Right lobe of liver (tissue), 6 donors: Measurements from ENCODE around the gene KLF15. TPM values are rescaled to one million over a fixed set of nuclear protein-coding genes. Genes with fewer than 3 reads are reported as not detected.
A peak's percentile ranks its signal among the peaks of the same experiment; 100 is the strongest.

Experiments used
- ATAC-seq, 4 donors: fragments of 200-7000 bp; cut with Tn5 transposase; one replicate each; pipeline ENCODE4 v1.9.1; 2020; ENCODE audit warnings: mild to moderate bottlenecking in 4 of 4, moderate library complexity in 4 of 4
- DNase-seq, 3 donors: peaks; one replicate each; pipeline ENCODE4 v3.0.0-alpha.2; 2020
- H3K27ac ChIP-seq, 3 donors: fragments of 200-600 bp; one replicate each; pipeline ENCODE4 v1.8.0; 2022
- H3K27me3 ChIP-seq, 2 donors: fragments of 200-600 bp; one replicate each; pipeline ENCODE4 v1.8.0; 2022
- H3K36me3 ChIP-seq, 4 donors: fragments of 200-600 bp; sonication (generic) in 1 of 4; one replicate each; pipeline versions ENCODE4 v1.5.1 to v1.8.0; 2017 to 2022; ENCODE audit warnings: control low read depth in 1 of 4
- H3K4me1 ChIP-seq, 4 donors: fragments of 200-600 bp; sonication (generic) in 1 of 4; one replicate each; pipeline versions ENCODE4 v1.5.1 to v1.8.0; 2017 to 2022; ENCODE audit warnings: control low read depth in 1 of 4
- H3K4me3 ChIP-seq, 3 donors: fragments of 200-600 bp; one replicate each; pipeline ENCODE4 v1.8.0; 2022
- H3K9me3 ChIP-seq, 4 donors: fragments of 200-600 bp; sonication (generic) in 1 of 4; one replicate each; pipeline versions ENCODE4 v1.5.1 to v1.8.0; 2017 to 2022; ENCODE audit warnings: control low read depth in 1 of 4
- CTCF ChIP-seq, 4 donors: fragments of 200-600 bp in 3 of 4; fragments of 450-650 bp in 1 of 4; IDR thresholded peaks; one replicate each; pipeline versions ENCODE4 v1.5.1 to v1.8.0; 2016 to 2022; ENCODE audit warnings: antibody characterized with exemption in 4 of 4, mild to moderate bottlenecking in 2 of 4
- POLR2A ChIP-seq: fragments of 450-650 bp; IDR thresholded peaks from one replicate; pipeline ENCODE4 v1.6.1; 2017; ENCODE audit warnings: antibody characterized with exemption, mild to moderate bottlenecking
- WGBS: methylation state at CpG from one replicate; pipeline ENCODE4 v1.1.6; 2018; ENCODE audit warnings: low coverage, low lambda C conversion rate; ENCODE audit not compliant: insufficient coverage; ENCODE audit errors: missing lambda C conversion rate; 5-methylcytosine and 5-hydroxymethylcytosine counted together
- intact Hi-C, 2 donors: fragments of 100-400 bp; cut with DNase I; formaldehyde crosslinking; loops; one replicate each; pipeline versions ENCODE4 v1.11.2 to v1.14.1; 2022
- total RNA-seq, 6 experiments: library from RNA; depleted of rRNA in 2 of 6; stranded (reverse); fragments of >200 nt in 2 of 6; fragmentation: NEBNext Ultra II Directional in 3 of 6; extraction: Animal tissue kit (Norgen Biotek cat#: 25700) in 3 of 6; gene quantifications; one replicate each; pipeline versions ENCODE4 v1.1.0 to v1.2.4, GENCODE V29; 2016 to 2023
- donor health status: DM: no; HTN: yes; CAD: no.
- donor health status: DM: no; HTN: no; CAD: no.
- donor health status: DM: no; HTN: no; CAD: no.
- donor health status: DM: no; HTN: yes; CAD: no.
- donor health status: DM: no; HTN: yes; CAD: no.

The KLF15 gene
- total RNA-seq, 6 experiments from 2014 or later = 14.4 to 112 (median 89.3) TPM

- H3K27ac ChIP-seq = peak overlapping the region; percentile 43 to 95 (median 89)
- no peaks in the 10 kb centered on the region for H3K27me3 ChIP-seq
- intact Hi-C loops = loop anchor here in 1 of 2 donors (10.0 kb wide), 1 partner anchor 77 kb away; no protein-coding TSS in a partner anchor
- H3K4me1 ChIP-seq = peaks cover 0 to 59% (median 28%) of the 10 kb centered on the region in 4 donors
- DNase-seq = peak in 1 of 3 donors; percentile 61
- WGBS = 64% methylated on average over 7 of the region's 7 CpGs
- H3K4me3 ChIP-seq = no peak overlapping the region
- ATAC-seq = peak; percentile 19 to 57 (median 40)
- peaks cover 0 to 5% (median 1%) of the 10 kb centered on the region in 4 donors for H3K36me3 ChIP-seq
- no peaks in the 10 kb centered on the region for H3K9me3 ChIP-seq
- TF ChIP-seq CTCF (IDR thresholded peaks at IDR 0.05) = no peak
- TF ChIP-seq POLR2A = peak; percentile 32
Observed at GRCh38 chr3:126341755-126342150, 15.5 kb downstream of the KLF15 start.

GRCh38 chr3:126340943-126341754 is 16.1 kb downstream of the KLF15 start:
- Histone ChIP-seq H3K36me3 (peaks cover 0 to 2% (median 0%) of the 10 kb centered on the region in 4 donors), H3K9me3 (no peaks in the 10 kb centered on the region), H3K27me3 (no peaks in the 10 kb centered on the region), H3K27ac (peak overlapping the region; percentile 43 to 95 (median 89)), H3K4me3 (no peak overlapping the region), H3K4me1 (peaks cover 0 to 53% (median 26%) of the 10 kb centered on the region in 4 donors)
- 21% methylated on average over 8 of the region's 19 CpGs for WGBS
- intact Hi-C loops = loop anchor here in 1 of 2 donors (10.0 kb wide), 1 partner anchor 76 kb away; no protein-coding TSS in a partner anchor
- ATAC-seq (peak; percentile 75 to 87 (median 84)), DNase-seq (peak; percentile 70 to 93 (median 92))
- TF ChIP-seq POLR2A (no peak), CTCF (IDR thresholded peaks at IDR 0.05) (no peak)

GRCh38 chr3:126340596-126340942 is 16.6 kb downstream of the KLF15 start:
- no peak for TF ChIP-seq CTCF (IDR thresholded peaks at IDR 0.05)
- no peak for TF ChIP-seq POLR2A
- Histone ChIP-seq H3K36me3 (no peaks in the 10 kb centered on the region), H3K4me1 (peaks cover 0 to 47% (median 23%) of the 10 kb centered on the region in 4 donors), H3K9me3 (no peaks in the 10 kb centered on the region), H3K4me3 (no peak overlapping the region), H3K27me3 (no peaks in the 10 kb centered on the region), H3K27ac (peak overlapping the region in 2 of 3 donors; percentile 89 to 95)
- 89% methylated on average over 1 of the region's 3 CpGs for WGBS
- DNase-seq (peak in 1 of 3 donors; percentile 42), ATAC-seq (no peak)
- intact Hi-C loops = loop anchor here in 1 of 2 donors (10.0 kb wide), 1 partner anchor 76 kb away; no protein-coding TSS in a partner anchor

GRCh38 chr3:126340081-126340511 is 17.1 kb downstream of the KLF15 start:
- ATAC-seq = peak in 2 of 4 donors; percentile 5 to 22
- peaks cover 0 to 45% (median 21%) of the 10 kb centered on the region in 4 donors for H3K4me1 ChIP-seq
- H3K27ac ChIP-seq = peak overlapping the region in 2 of 3 donors; percentile 89 to 95
- no peaks in the 10 kb centered on the region for H3K9me3 ChIP-seq
- WGBS = 65% methylated on average over 2 of the region's 4 CpGs
- DNase-seq = peak in 2 of 3 donors; percentile 62 to 67
- no peak for TF ChIP-seq POLR2A
- TF ChIP-seq CTCF (IDR thresholded peaks at IDR 0.05) = no peak
- intact Hi-C loops = loop anchor here in 1 of 2 donors (10.0 kb wide), 1 partner anchor 75 kb away; no protein-coding TSS in a partner anchor
- no peaks in the 10 kb centered on the region for H3K36me3 ChIP-seq
- no peak overlapping the region for H3K4me3 ChIP-seq
- H3K27me3 ChIP-seq = no peaks in the 10 kb centered on the region
